PC-3 (cell line): ENCODE results near the gene TNFRSF12A. TPM values are rescaled to one million over a fixed set of nuclear protein-coding genes. Genes with fewer than 3 reads are reported as not detected.

Experiments used
- ATAC-seq: fragments of 200-7000 bp; cut with Tn5 transposase; 2 replicates; pipeline ENCODE4 v1.9.1; 2020; ENCODE audit warnings: mild to moderate bottlenecking, moderate library complexity
- BruUV-seq: library from RNA; stranded (reverse); fragments of 400-500 nt; replicated peaks from 2 replicates; lab custom pipeline; 2021; lab: Mats Ljungman, UMichigan
- CTCF ChIA-PET: fragments of 300-600 bp; sonication (Branson Sonifier 250); formaldehyde crosslinking; loops from one replicate; lab custom pipeline; 2022; ENCODE audit warnings: antibody characterized with exemption; lab: Charles Lee
- POLR2A ChIA-PET: fragments of 300-600 bp; sonication (Branson Sonifier 250); formaldehyde crosslinking; loops from one replicate; lab custom pipeline; 2022; ENCODE audit warnings: antibody characterized with exemption; ENCODE audit not compliant: unreplicated experiment; lab: Charles Lee
- DNase-seq: peaks from one replicate; pipeline ENCODE4 v3.0.0-alpha.2; 2015
- H2AFZ ChIP-seq: fragments of 300-600 bp; sonication (generic); 2 replicates; pipeline ENCODE4 v1.6.0; 2016; ENCODE audit warnings: antibody characterized with exemption, low read length
- H3F3A ChIP-seq: fragments of 300-600 bp; sonication (generic); one replicate; pipeline ENCODE4 v1.6.0; 2017; ENCODE audit warnings: antibody characterized with exemption, low read length, control low read depth, mild to moderate bottlenecking; ENCODE audit not compliant: unreplicated experiment
- H3K27ac ChIP-seq: fragments of 300-600 bp; sonication (generic); 2 replicates; pipeline ENCODE4 v1.5.1; 2016; ENCODE audit warnings: mild to moderate bottlenecking, low read length
- H3K27me3 ChIP-seq: fragments of 300-600 bp; sonication (generic); 2 replicates; pipeline ENCODE4 v1.6.1; 2016; ENCODE audit warnings: low read length, mixed read lengths
- H3K36me3 ChIP-seq: fragments of 300-600 bp; sonication (generic); 2 replicates; pipeline ENCODE4 v1.6.1; 2016; ENCODE audit warnings: low read depth, mixed run types, low read length, mixed read lengths
- H3K4me1 ChIP-seq: fragments of 300-600 bp; sonication (generic); 2 replicates; pipeline ENCODE4 v1.5.1; 2016; ENCODE audit warnings: low read length; ENCODE audit not compliant: insufficient read depth
- H3K4me2 ChIP-seq: fragments of 300-600 bp; sonication (generic); 2 replicates; pipeline ENCODE4 v1.6.0; 2016; ENCODE audit warnings: low read length
- H3K4me3 ChIP-seq: fragments of 300-600 bp; sonication (generic); 2 replicates; pipeline ENCODE4 v1.5.1; 2016; ENCODE audit warnings: mild to moderate bottlenecking, low read length, mixed read lengths
- H3K79me2 ChIP-seq: fragments of 300-600 bp; sonication (generic); 2 replicates; pipeline ENCODE4 v1.6.1; 2017; ENCODE audit warnings: low read length, mixed read lengths
- H3K9ac ChIP-seq: fragments of 300-600 bp; sonication (generic); 2 replicates; pipeline ENCODE4 v1.6.0; 2016; ENCODE audit warnings: mild to moderate bottlenecking, low read length
- H3K9me2 ChIP-seq: fragments of 300-600 bp; sonication (generic); replicated peaks from 2 replicates; pipeline ENCODE4 v1.6.1; 2016; ENCODE audit warnings: mixed run types, low read length, mixed read lengths
- H3K9me3 ChIP-seq: fragments of 300-600 bp; sonication (generic); 2 replicates; pipeline ENCODE4 v1.6.1; 2016; ENCODE audit warnings: low read length, mixed read lengths
- H4K20me1 ChIP-seq: fragments of 300-600 bp; sonication (generic); 2 replicates; pipeline ENCODE4 v1.6.1; 2016; ENCODE audit warnings: low read length, mixed read lengths
- CTCF ChIP-seq: fragments of 300-600 bp; sonication (generic); conservative IDR thresholded peaks from 2 replicates; pipeline ENCODE4 v1.5.1; 2017; ENCODE audit warnings: antibody characterized with exemption, low read depth, mild to moderate bottlenecking, low read length
- EZH2 ChIP-seq: fragments of 300-600 bp; sonication (generic); IDR thresholded peaks from one replicate; pipeline ENCODE4 v1.6.1; 2017; ENCODE audit warnings: antibody characterized with exemption, mild to moderate bottlenecking, low read length; ENCODE audit not compliant: unreplicated experiment
- EZH2phosphoT487 ChIP-seq: fragments of 300-600 bp; sonication (generic); IDR thresholded peaks from 2 replicates; pipeline ENCODE4 v1.6.1; 2018; ENCODE audit warnings: mild to moderate bottlenecking, antibody characterized with exemption, low read length, borderline replicate concordance
- intact Hi-C: fragments of 100-400 bp; cut with micrococcal nuclease; formaldehyde crosslinking; loops from 2 replicates; pipeline ENCODE4 v1.9.0; 2023
- total RNA-seq: library from RNA; depleted of rRNA; stranded (reverse); fragments of >200 nt; gene quantifications from 2 replicates; pipeline ENCODE4 v1.2.3, GENCODE V29; 2014

Gene TNFRSF12A
- total RNA-seq, 1 experiment from 2014 or later = 713 TPM

GRCh38 chr16:3065069-3065741 is 45.0 kb downstream of the TNFRSF12A start, which contains the start of gene IL32:
IL32 (plus strand) TSS chr16:3065640; CDS start chr16:3065812, 172 bp downstream.
- H3K4me1 ChIP-seq = peaks cover 11% of the 10 kb centered on the region
- no peak within 1 kb of the TSS for H3K4me3 ChIP-seq
- no peaks in the 10 kb centered on the region for H4K20me1 ChIP-seq
- DNase-seq (peak; percentile 32), ATAC-seq (0 out of 2 replicates have a peak, but pooled peaks have one; percentile 40)
- CTCF ChIA-PET = no interaction called here
- POLR2A ChIA-PET = no interaction called here
- intact Hi-C loops = no loop called here
- H3K9me2 ChIP-seq = no peaks in the 10 kb centered on the region
- BruUV-seq = TSS peak; percentile 52
- no peaks in the 10 kb centered on the region for H3K9me3 ChIP-seq
- peak within 1 kb of the TSS; percentile 8; the same call in 1 of the 2 replicates for H3K27ac ChIP-seq
- no peaks in the 10 kb centered on the region for H3F3A ChIP-seq
- H3K79me2 ChIP-seq = no peaks in the 10 kb centered on the region
- H3K36me3 ChIP-seq = no peaks in the 10 kb centered on the region
- peak within 1 kb of the TSS; percentile 69; the same call in 1 of the 2 replicates for H2AFZ ChIP-seq
- H3K27me3 ChIP-seq = no peaks in the 10 kb centered on the region
- peak within 1 kb of the TSS; percentile 15; the same call in 1 of the 2 replicates for H3K9ac ChIP-seq
- H3K4me2 ChIP-seq = peak within 1 kb of the TSS; percentile 46
- no peak for TF ChIP-seq EZH2phosphoT487

- CTCF ChIA-PET = no interaction called here
These were observed 45.7 kb downstream of the TNFRSF12A start for GRCh38 chr16:3065742-3066439.

GRCh38 chr16:3066440-3066748 is 46.2 kb downstream of the TNFRSF12A start:
- H3K36me3 ChIP-seq = no peaks in the 10 kb centered on the region
- CTCF ChIA-PET = no interaction called here
- no peak for ATAC-seq
- DNase-seq = no peak
- H3F3A ChIP-seq = no peaks in the 10 kb centered on the region
- H3K4me2 ChIP-seq = no peak overlapping the region
- BruUV-seq = no TSS peak
- H4K20me1 ChIP-seq = no peaks in the 10 kb centered on the region
- intact Hi-C loops = no loop called here
- H3K79me2 ChIP-seq = no peaks in the 10 kb centered on the region
- no peak overlapping the region for H2AFZ ChIP-seq
- H3K9me3 ChIP-seq = no peaks in the 10 kb centered on the region
- TF ChIP-seq EZH2 (no peak), CTCF (no peak), EZH2phosphoT487 (no peak)
- H3K4me1 ChIP-seq = peaks cover 11% of the 10 kb centered on the region
- no peak overlapping the region for H3K27ac ChIP-seq
- H3K9ac ChIP-seq = no peak overlapping the region
- H3K4me3 ChIP-seq = no peak overlapping the region
- H3K27me3 ChIP-seq = no peaks in the 10 kb centered on the region
- POLR2A ChIA-PET = no interaction called here
- H3K9me2 ChIP-seq = no peaks in the 10 kb centered on the region

More at GRCh38 chr16:3065742-3066439, 45.7 kb downstream of the TNFRSF12A start:
- Histone ChIP-seq H3K27me3 (no peaks in the 10 kb centered on the region), H3K9ac (peak overlapping the region; percentile 15; the same call in 1 of the 2 replicates), H2AFZ (peak overlapping the region; percentile 69; the same call in 1 of the 2 replicates), H3K36me3 (no peaks in the 10 kb centered on the region), H3K79me2 (no peaks in the 10 kb centered on the region), H3K9me3 (no peaks in the 10 kb centered on the region), H3K4me1 (peaks cover 11% of the 10 kb centered on the region), H3K9me2 (no peaks in the 10 kb centered on the region), H3K4me2 (peak overlapping the region; percentile 46; the same call in 1 of the 2 replicates), H4K20me1 (no peaks in the 10 kb centered on the region), H3K4me3 (no peak overlapping the region), H3F3A (no peaks in the 10 kb centered on the region), H3K27ac (peak overlapping the region; percentile 8; the same call in 1 of the 2 replicates)
- no TSS peak for BruUV-seq
- TF ChIP-seq EZH2phosphoT487 = no peak
- no peak for TF ChIP-seq CTCF
- TF ChIP-seq EZH2 = no peak
- ATAC-seq (no peak), DNase-seq (no peak)
- intact Hi-C loops = no loop called here
- POLR2A ChIA-PET = no interaction called here
